Effector memory CD8-positive, alpha-beta T cell (primary cell): Measurements from ENCODE around the gene MZT2B.
A peak's percentile ranks its signal among the peaks of the same experiment; 100 is the strongest.
"Not testable (repeated sequence)": the region's sequence is repeated elsewhere in the genome, so short reads cannot be mapped to it uniquely, and the experiment has no call there.

Source experiments
- ATAC-seq: fragments of 150-1000 bp; cut with Tn5 transposase; replicated peaks from 2 replicates; pipeline ENCODE4 v1.10.0; 2021; ENCODE audit warnings: mild to moderate bottlenecking, moderate library complexity
- DNase-seq, 3 experiments: peaks; one replicate each; pipeline ENCODE4 v3.0.0; 2021
- H3K27ac Mint-ChIP-seq, 2 donors: one replicate each; pipeline ENCODE4 v1.8.0; 2022; ENCODE audit warnings: mild to moderate bottlenecking in 2 of 2, mixed read lengths in 2 of 2, moderate library complexity in 2 of 2
- H3K27me3 Mint-ChIP-seq, 2 donors: one replicate each; pipeline ENCODE4 v1.8.0; 2022; ENCODE audit warnings: mixed read lengths in 2 of 2
- H3K36me3 Mint-ChIP-seq: one replicate; pipeline ENCODE4 v1.8.0; 2022; ENCODE audit warnings: mild to moderate bottlenecking, moderate library complexity, mixed read lengths; ENCODE audit not compliant: insufficient read depth
- H3K4me1 Mint-ChIP-seq, 2 donors: one replicate each; pipeline ENCODE4 v1.8.0; 2022; ENCODE audit warnings: low read depth in 2 of 2, mixed read lengths in 2 of 2
- H3K4me3 Mint-ChIP-seq, 2 donors: one replicate each; pipeline ENCODE4 v1.8.0; 2022; ENCODE audit warnings: mild to moderate bottlenecking in 2 of 2, mixed read lengths in 2 of 2, moderate library complexity in 2 of 2
- H3K9me3 Mint-ChIP-seq, 2 donors: one replicate each; pipeline ENCODE4 v1.8.0; 2022; ENCODE audit warnings: mixed read lengths in 2 of 2

Gene MZT2B

DNA sequence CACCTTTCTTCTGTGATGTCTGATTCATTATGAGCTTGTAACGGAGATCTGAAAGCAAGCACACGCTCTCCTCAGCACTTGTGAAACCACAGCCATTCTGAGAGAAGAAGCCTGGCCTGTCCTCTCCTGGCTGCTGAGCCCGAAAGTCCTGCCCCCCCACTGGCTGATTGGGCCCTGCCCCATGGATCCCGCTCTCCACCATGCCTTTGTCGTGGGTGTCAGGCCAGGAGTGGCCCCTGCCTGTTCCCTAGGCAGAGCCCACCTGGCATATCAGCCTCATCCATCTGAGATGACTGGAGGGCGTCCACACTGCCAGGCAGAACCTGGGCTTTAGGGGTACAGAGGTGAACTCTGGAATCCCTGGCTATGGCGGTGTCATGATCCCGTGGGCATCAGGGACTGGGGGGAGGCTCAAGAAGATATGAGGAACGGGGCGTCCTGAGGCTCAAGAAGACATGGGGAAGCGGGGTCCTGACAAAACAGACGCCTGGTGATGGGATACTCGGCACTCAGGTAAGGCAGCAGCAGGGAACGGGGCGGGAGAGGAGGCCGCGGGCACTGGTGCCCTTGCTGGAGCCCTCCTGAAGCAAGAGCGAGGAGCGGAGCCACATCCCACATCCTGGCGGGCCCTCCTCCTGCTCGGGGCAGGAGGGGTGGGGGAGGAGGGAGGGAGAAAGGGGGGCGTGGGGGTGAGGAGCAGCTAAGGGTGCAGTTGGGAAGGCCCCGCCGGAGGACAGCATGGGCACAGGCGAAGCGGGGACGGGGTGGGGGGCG, 38.6 kb upstream of the MZT2B start:
- H3K27me3 Mint-ChIP-seq: peaks cover 5 to 19% of the 10 kb centered on the region in 2 donors
- not testable (repeated sequence) for ATAC-seq, DNase-seq, H3K36me3 Mint-ChIP-seq, H3K9me3 Mint-ChIP-seq
- H3K4me1 Mint-ChIP-seq: peaks cover 7 to 11% of the 10 kb centered on the region in 2 donors
- peak overlapping the region; percentile 81 to 86 for H3K4me3 Mint-ChIP-seq
- H3K27ac Mint-ChIP-seq: peak overlapping the region; percentile 66 to 75

DNA sequence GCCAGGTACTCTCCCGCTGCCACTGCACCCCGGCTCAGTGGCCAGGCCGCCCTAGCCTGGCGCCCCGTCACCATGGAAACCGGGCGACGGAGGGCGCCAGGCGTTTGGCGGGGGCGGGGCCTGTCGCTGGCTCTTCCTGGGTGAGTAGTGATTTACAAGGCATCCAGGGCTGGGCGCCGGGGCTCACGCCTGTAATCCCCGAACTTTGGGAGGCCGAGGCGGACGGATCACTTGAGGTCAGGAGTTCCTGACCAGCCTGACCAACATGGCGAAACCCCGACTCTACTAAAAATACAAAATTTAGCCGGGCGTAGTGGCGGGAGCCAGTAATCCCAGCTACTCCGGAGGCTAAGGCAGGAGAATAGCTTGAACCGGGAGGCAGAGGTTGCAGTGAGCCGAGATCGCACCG, 37.1 kb upstream of the MZT2B start, which contains the start of gene CCDC74B:
Gene CCDC74B (minus strand): TSS at position 107 of the 409 bp plus-strand sequence. CDS start 116 bp downstream, outside the sequence.
- Mint-ChIP-seq H3K27ac (peak within 1 kb of the TSS; percentile 31 to 87), H3K4me1 (peaks cover 7 to 11% of the 10 kb centered on the region in 2 donors), H3K4me3 (peak within 1 kb of the TSS; percentile 81 to 86), H3K27me3 (peaks cover 5 to 19% of the 10 kb centered on the region in 2 donors)
- not testable (repeated sequence) for H3K9me3 Mint-ChIP-seq, H3K36me3 Mint-ChIP-seq
- DNase-seq (peak; percentile 43 to 53 (median 48)), ATAC-seq (peak; percentile 90)

DNA sequence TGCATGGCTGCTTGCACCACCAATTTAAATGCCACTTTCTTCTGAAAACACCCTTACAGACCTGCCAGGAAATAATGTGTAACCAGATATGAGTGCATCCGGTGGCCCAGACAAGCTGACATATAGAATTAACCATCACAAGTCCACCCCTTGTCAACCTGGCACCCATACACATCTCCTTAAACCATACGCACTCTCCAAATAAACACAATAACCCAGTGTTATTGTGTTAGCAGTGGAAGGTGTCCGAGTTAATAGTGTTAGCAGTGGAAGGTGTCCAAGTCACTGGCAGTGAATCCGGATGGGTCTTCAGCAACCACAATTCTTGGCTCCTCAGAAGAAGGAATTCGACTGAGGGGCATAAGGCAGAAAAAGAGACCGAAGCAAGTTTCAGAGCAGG, 33.5 kb upstream of the MZT2B start:
- not testable (repeated sequence) for H3K27ac Mint-ChIP-seq, ATAC-seq, H3K9me3 Mint-ChIP-seq, H3K4me1 Mint-ChIP-seq, H3K4me3 Mint-ChIP-seq, DNase-seq
- peaks cover 22% of the 10 kb centered on the region for H3K36me3 Mint-ChIP-seq
- peaks cover 1 to 12% of the 10 kb centered on the region in 2 donors for H3K27me3 Mint-ChIP-seq

DNA sequence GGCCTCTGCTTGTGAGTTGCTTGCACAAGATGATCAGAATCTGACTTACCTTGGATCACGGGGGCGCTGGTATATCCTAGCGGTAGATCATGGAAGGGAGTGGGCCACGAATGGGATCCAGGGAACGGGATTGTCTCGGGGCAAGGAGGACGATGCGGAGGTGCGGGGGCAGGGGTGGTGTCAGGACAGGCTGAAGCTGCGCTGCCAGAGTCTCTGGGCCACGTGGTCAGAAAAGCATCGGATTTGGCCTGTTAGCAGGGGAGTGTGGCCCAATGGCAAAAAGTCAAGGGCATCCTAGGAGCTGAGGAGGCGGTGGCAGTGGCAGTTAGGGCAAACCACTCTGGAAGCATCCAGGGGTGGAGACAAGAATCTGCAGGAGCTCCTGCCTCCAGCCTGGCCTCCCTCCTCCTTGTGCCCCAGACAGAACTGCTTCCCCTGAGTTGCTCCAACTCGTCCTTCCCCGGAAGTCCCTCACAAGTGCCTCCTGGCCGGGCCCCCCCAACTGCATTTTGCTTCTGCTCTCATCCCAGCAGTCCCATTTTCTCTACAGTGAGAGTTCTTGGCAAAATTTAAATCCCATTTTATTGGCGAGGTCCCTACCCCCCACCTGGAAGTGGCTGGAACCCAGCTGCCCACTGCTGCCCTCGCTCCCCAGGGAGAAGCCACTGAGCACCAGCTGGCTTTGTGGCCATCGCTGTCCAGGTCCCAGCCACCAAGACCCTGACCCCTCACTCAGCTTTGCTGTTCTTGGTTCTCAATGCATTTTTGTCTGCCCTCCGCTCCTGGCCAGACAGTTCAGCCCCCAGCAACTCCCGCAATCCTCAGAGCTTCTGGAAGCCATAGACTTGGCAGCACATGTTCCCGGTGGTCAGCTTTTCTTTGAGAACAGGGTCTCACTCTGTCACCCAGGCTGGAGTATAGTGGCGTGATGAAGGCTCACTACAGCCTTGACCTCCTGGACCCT, 31.6 kb upstream of the MZT2B start:
- H3K27ac Mint-ChIP-seq: no peak overlapping the region
- DNase-seq: no peak
- ATAC-seq: no peak
- peaks cover 0 to 9% of the 10 kb centered on the region in 2 donors for H3K27me3 Mint-ChIP-seq
- no peak overlapping the region for H3K4me3 Mint-ChIP-seq
- H3K36me3 Mint-ChIP-seq: peaks cover 29% of the 10 kb centered on the region
- no peaks in the 10 kb centered on the region for H3K4me1 Mint-ChIP-seq
- H3K9me3 Mint-ChIP-seq: no peaks in the 10 kb centered on the region

DNA sequence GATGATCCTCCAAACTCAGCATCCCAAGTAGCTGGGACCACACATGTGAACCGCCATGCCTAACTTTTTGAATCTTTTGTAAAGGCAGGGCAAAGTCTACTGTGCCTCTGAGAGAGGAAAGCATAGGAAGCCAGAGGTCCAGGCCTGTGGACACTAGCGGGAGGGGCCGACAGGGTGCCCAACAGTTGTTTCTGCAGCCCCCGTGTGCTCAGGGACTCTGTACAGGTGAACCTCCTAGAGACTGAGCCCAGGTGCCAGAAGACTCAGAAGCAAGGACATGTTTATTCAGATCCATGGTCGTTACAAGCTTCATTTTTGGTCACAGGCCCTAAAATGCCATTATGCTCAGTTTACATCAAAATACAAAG, 30.9 kb upstream of the MZT2B start:
- not testable (repeated sequence) for H3K27ac Mint-ChIP-seq, H3K9me3 Mint-ChIP-seq, H3K27me3 Mint-ChIP-seq, ATAC-seq, DNase-seq, H3K4me3 Mint-ChIP-seq, H3K4me1 Mint-ChIP-seq
- H3K36me3 Mint-ChIP-seq: peaks cover 33% of the 10 kb centered on the region

DNA sequence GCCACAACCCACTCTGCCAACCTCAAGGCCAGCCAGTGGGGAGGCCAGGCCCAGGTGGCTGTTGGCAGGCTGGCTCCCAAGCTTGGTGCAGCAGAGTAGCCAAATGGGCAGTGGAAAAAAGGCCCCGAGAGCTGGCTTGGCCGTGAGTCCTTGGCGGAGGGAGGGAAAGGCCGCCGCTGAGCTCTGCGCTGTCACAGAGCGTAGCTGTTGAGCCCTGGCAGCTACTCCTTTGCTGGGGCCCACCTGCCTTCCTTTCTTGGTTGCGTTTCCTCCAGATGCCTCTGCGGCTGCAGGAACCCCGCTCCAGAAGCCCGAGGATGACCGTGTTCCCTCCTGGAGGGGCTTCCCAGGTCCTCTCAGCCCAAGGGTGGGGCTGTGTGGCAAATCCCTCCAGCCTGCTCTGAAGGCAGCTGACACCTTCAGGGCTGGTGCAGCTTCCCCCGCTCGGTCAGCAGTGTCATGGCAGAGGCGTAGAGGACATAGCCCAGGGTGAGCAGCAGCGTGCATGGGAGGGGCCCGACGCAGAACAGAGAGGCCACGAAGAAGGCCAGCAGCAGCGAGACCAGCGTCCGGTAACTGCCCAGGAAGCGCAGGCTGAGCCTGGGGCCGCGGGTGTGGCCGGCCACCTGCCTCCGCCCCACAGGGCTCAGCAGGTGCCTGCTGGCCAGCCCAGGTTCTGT, 29.8 kb upstream of the MZT2B start:
- H3K4me3 Mint-ChIP-seq, ATAC-seq, H3K9me3 Mint-ChIP-seq, H3K27ac Mint-ChIP-seq, DNase-seq, H3K4me1 Mint-ChIP-seq, H3K27me3 Mint-ChIP-seq: not testable (repeated sequence)
- peaks cover 39% of the 10 kb centered on the region for H3K36me3 Mint-ChIP-seq

DNA sequence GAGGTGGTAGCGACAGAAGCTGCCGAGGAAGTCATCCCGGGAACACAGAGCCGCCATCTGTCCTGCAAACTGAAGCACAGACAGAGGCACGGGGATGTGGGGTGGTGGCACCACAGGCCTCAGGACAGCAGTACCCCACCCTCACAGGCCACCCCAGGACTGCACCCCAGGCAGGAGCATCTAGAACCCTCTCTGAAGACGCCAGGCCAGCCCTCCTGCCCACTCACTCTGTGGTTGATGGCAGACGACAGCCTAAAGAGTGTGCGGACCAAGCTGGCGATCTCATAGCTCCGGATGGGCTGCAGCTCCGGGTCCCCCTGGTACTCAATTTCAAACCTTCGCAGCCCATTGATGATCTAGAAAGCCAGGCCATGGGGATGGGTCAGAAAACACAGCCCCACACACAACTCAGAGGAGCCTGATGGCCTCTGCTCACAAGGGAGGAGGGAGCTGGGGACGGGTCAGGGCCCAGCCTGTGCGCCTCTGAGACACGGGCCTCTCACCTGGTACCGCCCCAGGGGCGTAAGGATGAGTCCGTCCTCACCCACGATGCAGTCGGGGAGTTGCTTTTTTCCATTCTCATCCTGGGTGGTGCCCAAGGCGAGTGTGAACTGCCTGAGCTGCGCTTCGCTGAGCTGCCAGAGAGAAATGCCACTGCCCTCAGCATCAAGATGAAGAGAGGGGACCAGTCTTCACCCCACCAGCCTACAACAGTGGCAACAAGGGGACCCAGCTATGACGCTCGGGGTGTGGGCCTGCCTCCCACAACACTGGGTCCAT, 29.1 kb upstream of the MZT2B start:
- no peaks in the 10 kb centered on the region for H3K27me3 Mint-ChIP-seq

DNA sequence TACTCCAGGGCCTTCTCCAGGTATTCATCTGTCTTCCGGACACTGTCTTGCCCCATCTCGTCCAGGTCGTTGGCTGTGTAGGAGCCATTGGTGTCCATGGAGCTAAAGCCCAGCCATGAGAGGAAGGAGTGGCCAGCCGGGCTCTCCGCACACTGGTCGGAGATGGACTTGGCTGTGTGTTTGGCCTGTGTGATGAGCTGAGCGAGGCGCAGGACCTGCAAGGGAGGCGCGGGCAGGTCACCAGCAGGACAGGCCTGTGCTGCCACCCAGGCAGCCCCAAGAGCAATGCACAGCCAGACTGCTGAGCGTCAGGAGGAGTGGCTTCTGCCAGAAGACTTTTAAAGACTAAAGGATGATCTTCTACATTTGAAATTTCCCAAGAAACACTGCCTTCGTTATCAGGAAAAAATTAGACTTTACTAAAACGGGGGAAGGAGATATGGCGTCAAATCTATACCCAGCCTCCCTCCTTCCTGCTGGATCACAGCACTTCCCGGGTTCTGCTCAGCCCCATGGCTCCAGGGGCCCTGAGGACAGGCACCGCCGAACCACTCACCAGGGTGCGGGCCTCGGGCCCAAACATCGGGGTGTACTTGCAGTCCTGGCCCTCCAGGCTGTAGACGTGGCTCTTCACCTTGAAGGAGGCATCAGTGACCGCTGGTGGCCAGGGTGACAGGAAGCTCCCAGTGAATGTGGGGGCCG, 28.2 kb upstream of the MZT2B start:
- H3K4me1 Mint-ChIP-seq, H3K27me3 Mint-ChIP-seq, H3K4me3 Mint-ChIP-seq, DNase-seq, ATAC-seq, H3K9me3 Mint-ChIP-seq: not testable (repeated sequence)
- peaks cover 49% of the 10 kb centered on the region for H3K36me3 Mint-ChIP-seq
- H3K27ac Mint-ChIP-seq: peak overlapping the region in 1 of 2 donors; percentile 23

More for the DNA sequence above, 29.1 kb upstream of the MZT2B start:
- Mint-ChIP-seq H3K36me3 (peaks cover 43% of the 10 kb centered on the region), H3K4me1 (peaks cover 2 to 6% of the 10 kb centered on the region in 2 donors), H3K27ac (peak overlapping the region in 1 of 2 donors; percentile 55), H3K9me3 (no peaks in the 10 kb centered on the region), H3K4me3 (no peak overlapping the region)
- no peak for DNase-seq
- no peak for ATAC-seq

DNA sequence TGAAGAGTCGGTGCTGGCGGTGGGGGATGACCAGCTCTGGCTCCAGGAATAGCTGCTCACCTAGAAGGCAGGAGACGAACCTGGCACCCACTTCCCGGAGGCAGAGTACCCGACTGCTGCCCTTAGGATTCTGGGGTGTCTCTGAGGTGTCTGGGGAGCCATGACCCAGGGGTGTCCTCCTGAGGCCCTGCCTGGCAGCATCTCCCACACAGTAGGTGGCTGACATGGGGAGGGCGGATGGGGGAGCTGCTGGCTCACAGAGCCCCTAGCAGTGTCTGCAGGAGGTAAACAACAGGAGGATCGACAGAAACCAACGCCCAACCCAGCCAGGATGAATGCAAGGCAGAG, 27.7 kb upstream of the MZT2B start:
- peak overlapping the region in 1 of 2 donors; percentile 23 for H3K27ac Mint-ChIP-seq
- not testable (repeated sequence) for DNase-seq, H3K4me3 Mint-ChIP-seq, H3K4me1 Mint-ChIP-seq, ATAC-seq, H3K27me3 Mint-ChIP-seq, H3K9me3 Mint-ChIP-seq
- H3K36me3 Mint-ChIP-seq: peaks cover 51% of the 10 kb centered on the region

DNA sequence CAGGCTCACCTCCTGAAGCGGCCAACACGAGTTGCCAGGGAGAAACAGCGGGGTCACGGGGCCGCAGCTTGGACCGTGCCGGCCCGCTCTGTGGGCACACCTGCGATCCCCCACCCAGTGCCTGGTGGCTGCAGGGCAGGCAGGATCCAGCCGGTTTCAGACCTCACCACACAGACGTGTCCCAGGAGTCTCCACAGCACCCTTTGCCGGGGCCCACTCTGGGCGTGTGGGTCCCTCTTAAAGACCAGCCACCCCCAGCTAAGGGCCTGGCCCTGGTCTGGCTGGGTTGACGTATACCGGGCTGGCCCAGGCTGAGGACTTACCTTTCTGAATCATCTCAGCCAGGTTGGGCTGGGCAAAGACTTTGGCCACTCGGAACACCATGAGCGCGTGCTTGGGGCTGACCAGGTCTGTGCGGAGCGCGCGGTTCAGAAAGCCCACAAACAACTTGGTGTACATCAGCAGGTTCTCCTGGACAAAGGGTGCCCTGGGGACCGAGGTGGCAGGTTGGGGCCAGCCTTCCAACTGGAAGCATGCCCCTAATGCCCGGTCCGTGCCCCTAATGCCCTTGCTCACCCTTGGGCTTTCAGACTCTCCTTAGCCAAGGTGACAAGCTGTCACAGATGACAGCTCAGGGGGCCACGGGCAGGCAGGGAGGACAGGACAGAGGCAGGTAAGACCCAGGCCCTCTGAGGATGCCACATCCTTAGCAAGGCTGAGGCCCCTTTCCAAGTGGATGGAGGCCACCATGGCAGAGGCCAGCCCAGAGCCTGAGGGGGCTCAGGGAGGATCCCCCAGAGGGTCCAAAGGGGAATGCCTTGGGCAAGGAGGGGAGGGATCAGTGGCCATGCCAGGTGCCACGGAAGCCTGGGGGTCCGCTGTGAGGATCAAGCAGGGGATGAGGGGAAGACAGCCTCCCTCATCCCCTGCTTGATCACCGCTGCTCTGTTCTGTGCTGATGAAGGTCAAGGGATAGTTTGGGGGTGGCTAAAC, 27.0 kb upstream of the MZT2B start:
- Mint-ChIP-seq H3K36me3 (peaks cover 51% of the 10 kb centered on the region), H3K4me3 (no peak overlapping the region), H3K4me1 (peaks cover 6 to 9% of the 10 kb centered on the region in 2 donors), H3K9me3 (no peaks in the 10 kb centered on the region), H3K27me3 (no peaks in the 10 kb centered on the region), H3K27ac (peak overlapping the region in 1 of 2 donors; percentile 15)
- ATAC-seq: no peak
- no peak for DNase-seq

DNA sequence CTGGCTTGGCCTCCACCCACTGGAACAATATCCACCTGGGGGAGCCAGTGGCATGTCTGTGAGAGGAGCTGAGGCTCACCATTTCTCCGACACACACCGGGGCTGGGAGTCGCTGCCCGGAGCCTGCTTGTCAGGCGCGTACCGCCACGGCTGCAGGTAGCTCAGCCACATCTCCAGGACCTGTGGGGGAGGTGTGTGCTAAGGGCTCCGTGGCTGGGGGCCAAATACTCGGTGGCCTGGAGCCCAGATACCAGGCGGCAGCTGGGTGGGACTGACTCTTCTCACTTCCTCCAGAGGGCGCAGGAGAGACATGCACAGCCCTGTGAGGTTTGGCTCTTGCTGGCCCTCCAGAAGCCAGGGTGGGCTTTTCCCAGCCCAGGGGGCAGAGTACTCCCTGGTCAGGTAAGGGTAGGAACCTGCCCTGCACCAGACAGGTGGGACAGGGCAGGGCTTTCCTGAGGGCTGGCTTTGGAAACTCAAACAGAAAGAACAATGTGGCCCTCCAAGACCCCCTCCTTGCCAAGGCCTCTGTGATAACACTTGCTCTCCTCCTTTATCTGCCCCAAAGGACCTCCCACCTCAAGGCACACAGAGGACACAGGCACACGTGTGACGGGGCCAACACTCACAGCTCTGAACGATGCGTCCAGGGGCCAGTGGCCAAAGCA, 26.0 kb upstream of the MZT2B start:
- not testable (repeated sequence) for H3K4me3 Mint-ChIP-seq, H3K9me3 Mint-ChIP-seq, H3K27me3 Mint-ChIP-seq, ATAC-seq, DNase-seq
- Mint-ChIP-seq H3K4me1 (peaks cover 9 to 11% of the 10 kb centered on the region in 2 donors), H3K36me3 (peaks cover 52% of the 10 kb centered on the region), H3K27ac (peak overlapping the region in 1 of 2 donors; percentile 78)
